A673 (cell line): ENCODE data around the gene CEP72. TPM values are rescaled to one million over a fixed set of nuclear protein-coding genes. Genes with fewer than 3 reads are reported as not detected.

ENCODE experiments used
- BruUV-seq: library from RNA; stranded (reverse); fragments of 400-500 nt; replicated peaks from 2 replicates; lab custom pipeline; 2021; lab: Mats Ljungman, UMichigan
- CTCF ChIA-PET: fragments of 300-600 bp; sonication (Branson Sonifier 250); formaldehyde crosslinking; loops from one replicate; lab custom pipeline; 2022; ENCODE audit warnings: antibody characterized with exemption; lab: Charles Lee
- POLR2A ChIA-PET: fragments of 300-600 bp; sonication (Branson Sonifier 250); formaldehyde crosslinking; loops from one replicate; lab custom pipeline; 2022; ENCODE audit warnings: antibody characterized with exemption; ENCODE audit not compliant: low non-redundant PET; lab: Charles Lee
- DNase-seq: peaks from one replicate; pipeline ENCODE4 v3.0.0-alpha.2; 2015; ENCODE audit warnings: low spot score
- H3K27ac ChIP-seq: fragments of 200-600 bp; sonication (generic); 2 replicates; pipeline ENCODE4 v1.5.1; 2016; ENCODE audit warnings: mixed run types, low read depth, mild to moderate bottlenecking, mixed read lengths, antibody characterized with exemption, low read length; ENCODE audit not compliant: poor library complexity, severe bottlenecking
- H3K27me3 ChIP-seq: fragments of 200-600 bp; sonication (generic); replicated peaks from 2 replicates; pipeline ENCODE4 v1.6.1; 2017; ENCODE audit warnings: mixed run types, low read depth, mild to moderate bottlenecking, mixed read lengths, antibody characterized with exemption, low read length; ENCODE audit not compliant: insufficient read depth, poor library complexity
- H3K36me3 ChIP-seq: fragments of 200-600 bp; sonication (generic); 2 replicates; pipeline ENCODE4 v1.6.1; 2016; ENCODE audit warnings: mixed run types, mild to moderate bottlenecking, mixed read lengths, antibody characterized with exemption, low read length; ENCODE audit not compliant: insufficient read depth, poor library complexity, severe bottlenecking
- H3K4me1 ChIP-seq: fragments of 200-600 bp; sonication (generic); 2 replicates; pipeline ENCODE4 v1.6.1; 2017; ENCODE audit warnings: mixed run types, mild to moderate bottlenecking, mixed read lengths, antibody characterized with exemption, low read length; ENCODE audit not compliant: insufficient read depth, poor library complexity, severe bottlenecking
- H3K4me3 ChIP-seq: fragments of 200-600 bp; sonication (generic); 2 replicates; pipeline ENCODE4 v1.5.1; 2016; ENCODE audit warnings: low read depth, mixed run types, mild to moderate bottlenecking, mixed read lengths, low read length; ENCODE audit not compliant: poor library complexity, severe bottlenecking
- H3K9me3 ChIP-seq: fragments of 200-600 bp; sonication (generic); 2 replicates; pipeline ENCODE4 v1.6.1; 2016; ENCODE audit warnings: mixed run types, low read depth, mild to moderate bottlenecking, mixed read lengths, antibody characterized with exemption, low read length; ENCODE audit not compliant: poor library complexity, severe bottlenecking
- EZH2 ChIP-seq: fragments of 200-600 bp; sonication (generic); IDR thresholded peaks from 2 replicates; pipeline ENCODE4 v1.6.1; 2017; ENCODE audit warnings: borderline replicate concordance, low read depth, mild to moderate bottlenecking, mixed read lengths, antibody characterized with exemption, low read length; ENCODE audit not compliant: poor library complexity, severe bottlenecking
- intact Hi-C: fragments of 100-400 bp; cut with micrococcal nuclease; formaldehyde crosslinking; loops from one replicate; pipeline ENCODE4 v1.10.0; 2022; ENCODE audit not compliant: unreplicated experiment
- total RNA-seq: library from RNA; stranded (reverse); gene quantifications from 2 replicates; pipeline ENCODE4 v1.2.3, GENCODE V29; 2021
- TF ChIP-seq, protein P1 (sequence below): fragments of 300-800, 200-600 bp; sonication (generic); conservative IDR thresholded peaks from 2 replicates; pipeline ENCODE4 v1.5.1; 2017; ENCODE audit warnings: low read depth, mild to moderate bottlenecking, antibody characterized with exemption, low read length, moderate library complexity, mixed read lengths

CEP72 gene
- total RNA-seq, 1 experiment from 2014 or later = 37.2 TPM

DNA sequence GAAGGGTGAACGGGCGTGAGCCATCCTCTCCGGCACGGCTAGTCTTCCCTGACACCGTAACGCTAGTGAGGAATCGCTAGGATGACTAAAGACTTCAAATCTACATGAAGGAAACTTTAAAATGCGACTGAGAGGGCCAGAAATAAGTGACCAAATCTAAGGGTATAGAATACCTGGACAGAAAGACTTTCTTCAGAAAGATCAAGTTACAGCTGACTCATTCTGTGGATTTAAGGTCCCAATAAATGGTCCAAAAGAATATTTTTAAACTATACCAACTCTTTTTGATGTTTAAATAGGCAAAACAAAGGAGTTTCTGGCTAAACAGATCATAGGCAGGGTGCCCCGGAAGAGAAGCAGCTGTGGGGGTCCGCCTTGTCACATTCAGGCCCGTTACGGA, 38.9 kb upstream of the CEP72 start:
- H3K4me3 ChIP-seq = no peak overlapping the region
- no peak for DNase-seq
- no TSS peak for BruUV-seq
- no peaks in the 10 kb centered on the region for H3K4me1 ChIP-seq
- H3K27ac ChIP-seq = no peak overlapping the region
- ChIA-PET POLR2A (no interaction called here), CTCF (no interaction called here)
- peaks cover 13% of the 10 kb centered on the region for H3K9me3 ChIP-seq
- intact Hi-C loops = no loop called here
- TF ChIP-seq, protein P1, sequence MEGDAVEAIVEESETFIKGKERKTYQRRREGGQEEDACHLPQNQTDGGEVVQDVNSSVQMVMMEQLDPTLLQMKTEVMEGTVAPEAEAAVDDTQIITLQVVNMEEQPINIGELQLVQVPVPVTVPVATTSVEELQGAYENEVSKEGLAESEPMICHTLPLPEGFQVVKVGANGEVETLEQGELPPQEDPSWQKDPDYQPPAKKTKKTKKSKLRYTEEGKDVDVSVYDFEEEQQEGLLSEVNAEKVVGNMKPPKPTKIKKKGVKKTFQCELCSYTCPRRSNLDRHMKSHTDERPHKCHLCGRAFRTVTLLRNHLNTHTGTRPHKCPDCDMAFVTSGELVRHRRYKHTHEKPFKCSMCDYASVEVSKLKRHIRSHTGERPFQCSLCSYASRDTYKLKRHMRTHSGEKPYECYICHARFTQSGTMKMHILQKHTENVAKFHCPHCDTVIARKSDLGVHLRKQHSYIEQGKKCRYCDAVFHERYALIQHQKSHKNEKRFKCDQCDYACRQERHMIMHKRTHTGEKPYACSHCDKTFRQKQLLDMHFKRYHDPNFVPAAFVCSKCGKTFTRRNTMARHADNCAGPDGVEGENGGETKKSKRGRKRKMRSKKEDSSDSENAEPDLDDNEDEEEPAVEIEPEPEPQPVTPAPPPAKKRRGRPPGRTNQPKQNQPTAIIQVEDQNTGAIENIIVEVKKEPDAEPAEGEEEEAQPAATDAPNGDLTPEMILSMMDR = no peak
- no peak for TF ChIP-seq EZH2
- H3K27me3 ChIP-seq = peaks cover 41% of the 10 kb centered on the region
- no peaks in the 10 kb centered on the region for H3K36me3 ChIP-seq

DNA sequence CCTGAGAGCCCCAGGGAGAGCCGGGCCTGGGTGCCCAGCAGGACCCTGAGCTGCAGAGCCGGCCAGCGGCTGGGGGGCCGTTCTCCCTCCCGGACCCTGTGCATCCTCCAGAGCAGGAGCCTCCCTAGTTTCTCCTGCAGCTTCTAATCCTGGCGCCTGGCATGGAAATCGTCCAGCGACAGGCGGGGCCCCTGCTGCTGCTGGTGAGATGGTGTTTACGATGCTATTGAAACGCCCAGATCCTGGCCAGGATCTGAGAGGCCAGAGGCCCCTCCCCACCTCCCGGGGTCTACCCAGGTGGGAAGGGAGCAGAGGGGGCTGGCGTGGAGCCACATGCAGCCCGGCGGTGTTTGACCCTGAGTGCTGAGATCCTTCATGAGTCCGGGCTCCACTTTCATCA, 38.2 kb upstream of the CEP72 start:
- TF ChIP-seq, protein P1 = no peak
- TF ChIP-seq EZH2 = no peak
- Histone ChIP-seq H3K27ac (no peak overlapping the region), H3K4me3 (no peak overlapping the region), H3K27me3 (peaks cover 43% of the 10 kb centered on the region), H3K4me1 (no peaks in the 10 kb centered on the region), H3K36me3 (no peaks in the 10 kb centered on the region), H3K9me3 (peaks cover 17% of the 10 kb centered on the region)
- BruUV-seq = no TSS peak
- ChIA-PET CTCF (no interaction called here), POLR2A (no interaction called here)
- intact Hi-C loops = no loop called here
- no peak for DNase-seq

DNA sequence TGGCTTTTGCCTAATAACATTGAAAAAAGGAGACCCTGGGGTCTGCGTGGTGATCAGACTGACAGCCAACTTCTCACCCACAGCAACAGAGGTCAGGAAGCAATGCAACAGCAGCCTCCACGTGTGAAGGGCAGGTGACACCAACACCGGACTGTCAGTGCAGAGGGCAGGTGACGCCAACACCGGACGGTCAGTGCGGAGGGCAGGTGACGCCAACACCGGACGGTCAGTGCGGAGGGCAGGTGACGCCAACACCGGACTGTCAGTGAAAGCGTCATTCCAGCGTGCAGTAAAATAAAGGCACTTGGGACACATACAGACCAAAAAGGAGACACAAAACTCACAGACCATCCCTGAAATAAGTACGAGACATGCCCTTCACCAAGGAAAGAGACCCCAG, 37.2 kb upstream of the CEP72 start:
- no peaks in the 10 kb centered on the region for H3K36me3 ChIP-seq
- no peak for DNase-seq
- intact Hi-C loops = no loop called here
- ChIA-PET POLR2A (no interaction called here), CTCF (no interaction called here)
- H3K4me3 ChIP-seq = no peak overlapping the region
- BruUV-seq = no TSS peak
- H3K9me3 ChIP-seq = peaks cover 17% of the 10 kb centered on the region
- H3K27ac ChIP-seq = no peak overlapping the region
- H3K27me3 ChIP-seq = peaks cover 47% of the 10 kb centered on the region
- H3K4me1 ChIP-seq = no peaks in the 10 kb centered on the region
- TF ChIP-seq, protein P1 = no peak
- no peak for TF ChIP-seq EZH2
